Heart left ventricle (tissue), 13 donors: ENCODE results near the gene ADCY4.

ENCODE experiments used
- POLR2A ChIP-seq, 2 donors: fragments of 450-650 bp; IDR thresholded peaks; one replicate each; pipeline ENCODE4 v1.6.1; 2017; ENCODE audit warnings: antibody characterized with exemption in 2 of 2, mild to moderate bottlenecking in 2 of 2, moderate library complexity in 2 of 2
- TF ChIP-seq, protein P1 (sequence below), 12 donors: fragments of 200-600 bp; sonication (generic) in 4 of 12; IDR thresholded peaks; one replicate each; pipeline versions ENCODE4 v1.5.0 to v1.8.0; 2018 to 2022; ENCODE audit warnings: antibody characterized with exemption in 12 of 12, mild to moderate bottlenecking in 5 of 12
- donor health status: ischemic (EF 13 %, LVEDD 7.1; RV severe dilation, severe dysfunction).
- donor health status: DM: no; HTN: yes; CAD: no.
- donor health status: DM: no; HTN: no; CAD: no.
- donor health status: ischemic (EF 25% LVEDD 6.9; RV normal size, moderate dysfunction).
- donor health status: ischemic (EF 25% LVEDD 5.7; RV mildly dilated, moderate dysfunction).
- donor health status: ischemic (EF 35%, LVEDD 5.7; RV mildly dilated, moderate dysfunction).
- donor health status: nonischemic (EF 11% LVEDD 7.7; RV severe dilation, severe dysfunction).
- donor health status: DM: yes; HTN: yes; CAD: no.
- donor health status: PGD.
- donor health status: ischemic (EF 29% LVEDD 5.4; RV normal size, mild dysfunction).
- donor health status: nonischemic (EF 23%, LVEDD 6.1; RV moderate dilation, normal function).

DNA sequence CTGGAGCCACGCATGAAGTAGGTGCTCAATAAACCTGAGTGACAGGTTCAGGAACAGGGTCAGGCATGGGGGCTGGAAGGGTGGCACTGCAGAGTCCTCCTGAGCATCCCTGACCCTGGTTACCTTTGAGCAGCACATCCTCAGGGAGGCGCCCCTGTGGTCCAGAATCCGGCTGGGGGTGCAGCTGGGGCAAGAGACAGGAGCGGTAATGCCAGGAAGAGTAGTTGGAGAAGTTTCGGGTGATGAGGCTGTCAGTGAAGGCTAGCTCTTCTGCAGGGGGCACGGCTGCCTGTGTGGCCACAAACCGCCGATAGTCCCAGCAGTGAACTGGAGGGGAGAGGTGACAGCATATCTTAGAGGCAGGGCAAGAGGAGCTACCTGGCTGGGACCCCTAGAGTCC is 65.5 kb downstream of the ADCY4 start:
- TF ChIP-seq POLR2A (IDR thresholded peaks at IDR 0.05) = no peak
- TF ChIP-seq, protein P1, sequence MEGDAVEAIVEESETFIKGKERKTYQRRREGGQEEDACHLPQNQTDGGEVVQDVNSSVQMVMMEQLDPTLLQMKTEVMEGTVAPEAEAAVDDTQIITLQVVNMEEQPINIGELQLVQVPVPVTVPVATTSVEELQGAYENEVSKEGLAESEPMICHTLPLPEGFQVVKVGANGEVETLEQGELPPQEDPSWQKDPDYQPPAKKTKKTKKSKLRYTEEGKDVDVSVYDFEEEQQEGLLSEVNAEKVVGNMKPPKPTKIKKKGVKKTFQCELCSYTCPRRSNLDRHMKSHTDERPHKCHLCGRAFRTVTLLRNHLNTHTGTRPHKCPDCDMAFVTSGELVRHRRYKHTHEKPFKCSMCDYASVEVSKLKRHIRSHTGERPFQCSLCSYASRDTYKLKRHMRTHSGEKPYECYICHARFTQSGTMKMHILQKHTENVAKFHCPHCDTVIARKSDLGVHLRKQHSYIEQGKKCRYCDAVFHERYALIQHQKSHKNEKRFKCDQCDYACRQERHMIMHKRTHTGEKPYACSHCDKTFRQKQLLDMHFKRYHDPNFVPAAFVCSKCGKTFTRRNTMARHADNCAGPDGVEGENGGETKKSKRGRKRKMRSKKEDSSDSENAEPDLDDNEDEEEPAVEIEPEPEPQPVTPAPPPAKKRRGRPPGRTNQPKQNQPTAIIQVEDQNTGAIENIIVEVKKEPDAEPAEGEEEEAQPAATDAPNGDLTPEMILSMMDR (IDR thresholded peaks at IDR 0.05) = no peak
